Activated CD4-positive, CD25-positive, alpha-beta regulatory T cell treated with anti-CD3 and anti-CD28 coated beads, Interleukin-2, amount 50 U/mL, for 72 hours (primary cell): ENCODE results near the gene IGSF5.

ENCODE experiments used
- DNase-seq: peaks from one replicate; pipeline ENCODE4 v3.0.0; 2021

IGSF5 gene

DNA sequence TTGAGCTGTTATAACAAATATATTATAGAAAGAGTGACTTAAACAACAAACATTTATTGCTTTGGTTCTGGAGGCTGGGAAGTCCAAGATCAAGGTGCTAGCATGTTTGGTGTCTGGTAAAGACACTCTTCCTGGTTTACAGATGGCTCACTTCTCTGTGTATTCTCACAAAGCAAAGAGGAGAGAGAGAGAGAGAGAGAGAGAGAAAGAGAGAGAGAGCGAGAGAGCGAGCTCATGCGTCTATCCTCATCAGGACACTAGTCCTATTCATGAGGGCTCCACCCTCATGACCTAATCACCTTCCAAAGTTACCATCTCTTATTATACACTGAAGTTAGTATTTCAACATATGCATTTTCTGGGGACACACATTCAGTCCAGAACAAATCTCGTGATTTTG is 89.6 kb downstream of the IGSF5 start:
- DNase-seq: no peak

DNA sequence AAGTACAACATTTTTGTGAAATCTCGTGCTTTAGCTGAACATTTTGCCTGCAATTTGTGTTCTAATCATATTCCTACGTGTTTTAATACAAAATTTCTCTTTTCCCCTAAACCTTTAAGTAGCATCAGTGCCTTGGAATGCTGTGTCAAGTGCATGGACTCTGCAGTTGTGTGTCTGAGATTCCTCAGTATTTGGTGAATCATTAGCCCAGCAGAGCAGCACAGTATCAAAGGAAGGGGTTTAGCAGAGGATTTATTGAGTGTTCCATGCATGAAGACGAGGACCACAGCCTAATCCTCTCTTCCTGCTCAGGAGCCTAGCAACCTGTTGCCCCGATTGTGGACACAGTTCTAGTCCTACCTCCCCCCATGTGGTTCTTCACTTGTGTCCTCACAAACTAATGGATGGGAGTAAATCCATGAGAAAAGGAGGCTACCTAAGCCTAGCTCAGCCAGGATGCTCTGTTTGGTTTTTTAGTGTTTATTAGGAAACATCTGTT is 92.9 kb downstream of the IGSF5 start:
- no peak for DNase-seq

- no peak for DNase-seq
Measured at GRCh38 chr21:39840373-39841097, 95.6 kb downstream of the IGSF5 start.

DNA sequence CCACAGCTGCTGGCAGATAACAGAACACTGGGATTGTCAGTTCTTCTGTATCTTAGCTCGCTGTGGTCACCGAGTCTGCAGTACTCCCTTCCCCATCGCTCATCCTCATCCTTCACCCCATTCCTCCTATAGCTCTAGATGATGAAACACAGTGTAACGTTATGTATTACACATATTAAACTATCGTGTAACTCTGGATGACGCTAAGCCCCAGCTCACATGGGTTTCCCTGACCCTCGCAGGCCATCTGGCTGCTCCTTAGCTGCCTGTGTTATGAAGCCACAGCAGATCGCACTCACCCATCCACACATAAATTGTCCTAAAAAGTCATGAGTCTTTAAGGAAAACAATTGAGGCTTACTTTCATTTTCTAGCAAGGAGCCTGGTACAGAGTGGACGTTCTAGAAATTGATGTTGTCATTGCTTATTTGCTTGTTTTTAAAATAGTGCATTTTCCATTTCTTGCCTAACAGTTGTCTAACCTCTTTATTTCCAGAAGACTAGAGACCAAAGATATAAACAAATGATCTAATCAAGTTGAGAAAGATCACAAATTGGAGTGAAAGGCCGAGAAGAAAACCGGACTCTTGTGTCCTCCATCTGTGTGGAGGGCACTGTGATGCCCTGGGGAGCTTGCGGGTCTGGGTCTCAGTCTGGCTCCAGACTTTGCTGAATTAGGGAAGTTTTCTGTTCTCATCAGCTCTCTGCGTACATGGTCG is 97.9 kb downstream of the IGSF5 start:
- no peak for DNase-seq

GRCh38 chr21:39843483-39843882 is 98.5 kb downstream of the IGSF5 start:
- no peak for DNase-seq

DNA sequence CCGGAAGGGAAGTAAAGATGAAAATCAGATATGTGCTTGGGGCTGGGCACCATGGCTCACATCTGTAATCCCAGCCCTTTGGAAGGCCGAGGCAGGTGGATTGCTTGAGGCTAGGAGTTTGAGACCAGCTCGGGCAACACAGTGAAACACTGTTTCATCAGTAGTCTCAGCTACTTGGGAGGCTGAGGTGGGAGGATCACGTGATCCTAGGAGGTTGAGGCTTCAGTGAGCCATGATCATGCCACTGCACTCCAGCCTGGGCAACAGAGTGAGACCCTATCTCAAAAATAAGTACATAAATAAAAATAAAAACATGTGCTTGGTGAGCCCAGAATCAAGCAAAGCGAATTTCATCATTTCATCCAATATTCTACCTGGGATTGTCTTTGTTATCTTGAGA is 98.9 kb downstream of the IGSF5 start:
- no peak for DNase-seq

GRCh38 chr21:39845571-39846130 is 100.7 kb downstream of the IGSF5 start:
- DNase-seq: no peak

DNA sequence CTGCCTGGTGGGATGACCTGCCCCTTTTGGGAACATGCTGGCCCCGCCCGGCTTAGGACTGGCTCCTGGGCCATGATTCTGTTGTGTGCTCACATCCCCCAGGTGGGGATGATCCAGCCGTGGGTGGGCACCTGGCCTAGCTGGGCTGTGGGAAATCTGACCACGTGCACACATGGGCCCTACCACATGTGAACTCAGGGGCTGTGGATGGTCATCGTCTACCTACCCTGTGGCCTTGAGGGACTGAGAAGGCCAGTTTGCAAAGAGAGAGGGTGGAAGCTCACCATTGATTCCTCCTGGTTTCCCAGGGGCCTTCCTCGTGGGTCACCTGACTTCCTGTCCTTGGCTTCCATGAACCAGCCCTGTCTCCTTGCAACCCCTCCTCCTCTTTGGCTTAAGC is 102.9 kb downstream of the IGSF5 start:
- DNase-seq: no peak

- DNase-seq: no peak
Measured at GRCh38 chr21:39849014-39849655, 104.2 kb downstream of the IGSF5 start.

DNA sequence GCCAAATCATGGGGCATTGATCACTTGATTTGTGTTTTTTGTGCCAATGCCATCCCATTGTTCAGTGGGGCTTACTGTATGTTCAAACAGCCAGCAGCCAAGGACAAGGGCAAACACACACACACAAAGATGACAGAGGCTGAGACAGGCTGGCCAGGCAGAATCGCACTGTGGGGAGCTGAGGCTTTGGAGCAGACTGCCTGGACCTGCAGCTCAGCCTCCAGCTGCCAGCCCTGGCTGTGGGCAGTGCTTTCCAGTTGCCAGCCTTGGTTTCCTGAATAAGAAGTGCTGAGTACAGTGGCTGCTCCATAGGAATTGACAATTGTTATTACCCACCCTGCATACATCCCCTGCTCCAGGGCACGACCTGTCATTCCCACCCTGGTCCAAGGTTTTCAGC is 105.3 kb downstream of the IGSF5 start:
- no peak for DNase-seq

DNA sequence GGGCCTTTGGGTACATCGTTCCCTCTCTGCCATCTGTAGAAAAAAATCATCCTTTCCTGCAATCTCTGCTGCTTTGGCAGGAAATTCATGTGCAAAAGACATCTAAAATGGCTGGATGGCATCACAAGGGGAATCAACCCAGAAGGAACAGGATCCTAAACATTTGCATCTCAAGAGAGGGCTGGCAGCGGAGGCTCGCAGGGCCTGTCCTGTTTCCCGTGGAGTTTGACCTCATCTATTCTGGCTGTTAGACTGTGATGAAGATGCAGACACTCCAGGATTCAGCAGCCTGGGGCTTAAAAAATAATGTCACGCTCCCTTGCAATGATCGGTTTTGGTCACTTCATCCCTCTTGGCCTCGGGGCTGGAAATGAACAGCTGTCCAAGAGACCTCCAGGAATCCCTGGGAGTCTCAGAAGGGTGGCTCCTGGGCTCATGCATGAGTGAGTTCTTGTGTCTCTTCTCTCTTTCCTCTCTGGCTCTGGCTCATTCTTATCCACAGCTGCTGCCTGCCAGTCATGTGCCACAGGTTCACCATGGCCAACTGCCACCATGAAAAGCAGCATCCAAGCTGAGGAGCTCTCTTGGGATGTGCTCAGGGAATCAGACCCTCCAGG is 106.1 kb downstream of the IGSF5 start:
- DNase-seq: no peak
